ENCODE measurements around the gene RBX1. TPM values are rescaled to one million over a fixed set of nuclear protein-coding genes. Genes with fewer than 3 reads are reported as not detected.

RBX1 gene
- total RNA-seq, 3 donors from 2014 or later, result 29.3 to 40.7 (median 38.2) TPM

DNA sequence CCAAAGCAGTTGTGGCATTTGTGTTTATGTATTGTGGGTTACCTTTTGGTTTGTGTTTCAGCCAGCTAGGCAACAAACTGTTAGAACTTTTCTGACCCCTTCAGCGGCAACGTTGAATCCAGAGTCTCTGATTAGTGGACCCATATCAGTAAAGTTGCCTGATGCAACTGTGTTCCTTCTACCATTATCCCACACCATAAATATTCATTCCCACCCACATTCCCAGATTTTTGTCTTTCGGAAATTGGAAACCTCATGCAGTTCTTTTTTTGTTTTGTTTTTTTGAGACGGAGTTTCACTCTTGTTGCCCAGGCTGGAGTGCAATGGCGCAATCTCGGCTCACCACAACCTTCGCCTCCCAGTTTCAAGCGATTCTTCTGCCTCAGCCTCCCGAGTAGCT is 30.7 kb upstream of the RBX1 start:
- DNase-seq, result no peak
- Histone ChIP-seq H3K4me3 (no peak overlapping the region), H3K4me1 (ENCODE audit: low read depth) (peaks cover 4% of the 10 kb centered on the region), H3K36me3 (ENCODE audit: low read depth) (no peaks in the 10 kb centered on the region), H3K9me3 (no peaks in the 10 kb centered on the region)
- intact Hi-C loops (cut with DNase I, micrococcal nuclease), result loop anchor here in 1 of 2 donors (10.0 kb wide), 1 partner anchor 204 kb away; no protein-coding TSS in a partner anchor
- TF ChIP-seq, protein P1, sequence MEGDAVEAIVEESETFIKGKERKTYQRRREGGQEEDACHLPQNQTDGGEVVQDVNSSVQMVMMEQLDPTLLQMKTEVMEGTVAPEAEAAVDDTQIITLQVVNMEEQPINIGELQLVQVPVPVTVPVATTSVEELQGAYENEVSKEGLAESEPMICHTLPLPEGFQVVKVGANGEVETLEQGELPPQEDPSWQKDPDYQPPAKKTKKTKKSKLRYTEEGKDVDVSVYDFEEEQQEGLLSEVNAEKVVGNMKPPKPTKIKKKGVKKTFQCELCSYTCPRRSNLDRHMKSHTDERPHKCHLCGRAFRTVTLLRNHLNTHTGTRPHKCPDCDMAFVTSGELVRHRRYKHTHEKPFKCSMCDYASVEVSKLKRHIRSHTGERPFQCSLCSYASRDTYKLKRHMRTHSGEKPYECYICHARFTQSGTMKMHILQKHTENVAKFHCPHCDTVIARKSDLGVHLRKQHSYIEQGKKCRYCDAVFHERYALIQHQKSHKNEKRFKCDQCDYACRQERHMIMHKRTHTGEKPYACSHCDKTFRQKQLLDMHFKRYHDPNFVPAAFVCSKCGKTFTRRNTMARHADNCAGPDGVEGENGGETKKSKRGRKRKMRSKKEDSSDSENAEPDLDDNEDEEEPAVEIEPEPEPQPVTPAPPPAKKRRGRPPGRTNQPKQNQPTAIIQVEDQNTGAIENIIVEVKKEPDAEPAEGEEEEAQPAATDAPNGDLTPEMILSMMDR (IDR thresholded peaks at IDR 0.05), result no peak
- ATAC-seq, result no peak

DNA sequence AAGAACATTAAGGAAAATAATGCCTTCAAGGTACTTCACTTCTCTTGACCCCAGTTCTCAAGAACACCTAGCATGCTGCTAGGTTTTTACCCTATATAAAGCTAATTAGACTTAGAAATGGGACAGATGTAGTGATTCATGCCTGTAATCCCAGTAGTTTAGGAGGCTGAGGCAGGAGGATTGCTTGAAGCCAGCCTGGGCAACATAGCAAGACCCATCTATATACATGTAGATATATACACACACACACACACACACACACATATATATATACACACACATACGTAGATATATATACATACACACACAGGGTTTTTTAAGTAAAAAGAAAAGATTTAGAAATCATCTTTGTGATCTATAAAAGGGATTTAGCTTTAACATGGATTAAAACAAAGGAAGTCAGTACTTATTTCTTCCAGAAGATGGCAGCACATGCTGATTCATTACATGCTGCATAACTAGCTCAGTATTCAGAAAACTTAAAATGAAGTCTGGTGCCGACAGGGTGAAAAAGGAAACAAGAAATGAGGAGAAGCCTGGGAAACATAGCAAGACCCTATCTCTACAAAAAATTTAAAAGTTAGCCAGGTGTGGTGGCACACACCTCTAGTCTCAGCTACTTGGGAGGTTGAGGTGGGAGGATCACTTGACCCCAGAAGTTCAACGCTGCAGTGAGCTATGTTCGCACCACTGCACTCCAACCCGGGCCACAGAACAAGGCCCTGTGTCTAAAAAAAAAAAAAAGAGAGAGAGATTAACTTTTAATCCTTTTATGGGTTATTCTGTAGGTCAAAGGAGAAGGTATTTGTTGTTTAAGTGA is 28.5 kb upstream of the RBX1 start:
- Histone ChIP-seq H3K36me3 (ENCODE audit: low read depth) (no peaks in the 10 kb centered on the region), H3K4me1 (ENCODE audit: low read depth) (peaks cover 4% of the 10 kb centered on the region), H3K4me3 (no peak overlapping the region), H3K9me3 (no peaks in the 10 kb centered on the region)
- TF ChIP-seq, protein P1 (IDR thresholded peaks at IDR 0.05), result peak; percentile 29
- DNase-seq (peak in 1 of 3 donors; percentile 62), ATAC-seq (peak; percentile 88)
- intact Hi-C loops (cut with DNase I, micrococcal nuclease), result loop anchor here in 1 of 2 donors (10.0 kb wide), 1 partner anchor 202 kb away; no protein-coding TSS in a partner anchor

DNA sequence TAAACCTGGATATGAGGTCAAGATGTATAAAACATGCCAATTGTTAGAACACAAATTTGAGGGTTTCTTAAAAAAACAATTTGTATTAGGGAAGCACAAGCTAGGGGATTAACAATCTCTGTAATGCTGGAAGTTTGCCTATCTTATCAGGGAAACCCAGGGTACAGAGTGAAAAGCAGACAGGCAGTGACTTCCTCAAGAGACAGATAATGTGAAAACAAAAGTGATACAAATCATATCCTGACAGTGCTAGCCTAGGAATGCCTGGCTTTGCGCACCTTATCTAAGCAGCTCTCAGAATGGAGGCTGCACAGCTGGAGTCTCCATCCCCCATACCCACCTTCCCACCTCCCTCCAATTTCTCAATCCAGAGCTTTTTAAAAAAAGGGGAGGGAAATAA is 22.5 kb upstream of the RBX1 start:
- H3K4me3 ChIP-seq, result no peak overlapping the region
- H3K36me3 ChIP-seq (ENCODE audit: low read depth), result no peaks in the 10 kb centered on the region
- no peak for DNase-seq
- no peaks in the 10 kb centered on the region for H3K4me1 ChIP-seq (ENCODE audit: low read depth)
- intact Hi-C loops (cut with DNase I, micrococcal nuclease), result loop anchor here in 1 of 2 donors (10.0 kb wide), 1 partner anchor 196 kb away; no protein-coding TSS in a partner anchor
- no peak for ATAC-seq
- no peaks in the 10 kb centered on the region for H3K9me3 ChIP-seq
- TF ChIP-seq, protein P1 (IDR thresholded peaks at IDR 0.05), result no peak

DNA sequence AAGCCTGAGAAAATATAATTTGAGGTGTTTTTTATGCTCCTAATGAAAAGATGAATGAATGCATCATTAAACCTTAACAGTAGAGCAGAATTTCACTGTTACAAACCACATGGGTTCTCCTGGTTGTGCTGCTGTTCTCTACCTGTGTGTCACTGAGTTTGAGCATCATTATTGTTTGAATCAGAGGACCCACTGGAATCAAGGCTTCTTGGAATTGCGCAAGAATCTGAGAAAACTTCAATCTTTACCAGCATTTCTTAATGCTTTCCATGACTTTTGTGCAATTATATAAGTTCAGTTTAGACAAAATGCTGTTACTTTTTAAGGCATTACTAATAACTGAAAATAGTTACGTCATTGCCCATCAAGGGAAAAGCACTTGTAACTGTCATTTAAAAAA is 18.8 kb upstream of the RBX1 start:
- Histone ChIP-seq H3K4me3 (no peak overlapping the region), H3K9me3 (no peaks in the 10 kb centered on the region), H3K36me3 (ENCODE audit: low read depth) (no peaks in the 10 kb centered on the region), H3K4me1 (ENCODE audit: low read depth) (no peaks in the 10 kb centered on the region)
- DNase-seq (no peak), ATAC-seq (no peak)
- TF ChIP-seq, protein P1 (IDR thresholded peaks at IDR 0.05), result no peak
- intact Hi-C loops (cut with DNase I, micrococcal nuclease), result no loop called here

DNA sequence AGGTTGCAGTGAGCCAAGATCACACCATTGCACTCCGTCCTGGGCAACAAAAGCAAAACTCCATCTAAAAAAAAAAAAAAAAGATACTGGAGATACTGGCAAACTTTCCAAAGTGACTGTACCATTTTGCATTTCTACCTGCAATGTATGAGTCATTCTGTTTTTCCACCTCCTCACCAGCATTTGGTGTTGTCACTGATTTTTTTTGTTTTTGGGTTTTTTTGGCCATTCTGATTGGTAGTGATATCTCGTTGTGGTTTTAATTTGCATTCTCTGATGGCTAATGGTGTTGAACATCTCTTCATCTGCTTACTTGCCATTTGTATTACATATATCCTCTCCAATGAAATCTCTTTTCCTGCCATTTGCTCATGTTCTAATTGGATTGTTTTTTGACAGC is 12.0 kb upstream of the RBX1 start:
- intact Hi-C loops (cut with DNase I, micrococcal nuclease), result no loop called here
- TF ChIP-seq, protein P1 (IDR thresholded peaks at IDR 0.05), result no peak
- DNase-seq (no peak), ATAC-seq (no peak)
- H3K9me3 ChIP-seq, result no peaks in the 10 kb centered on the region
- no peaks in the 10 kb centered on the region for H3K36me3 ChIP-seq (ENCODE audit: low read depth)
- no peaks in the 10 kb centered on the region for H3K4me1 ChIP-seq (ENCODE audit: low read depth)
- H3K4me3 ChIP-seq, result no peak overlapping the region

Measured in mucosa of descending colon (tissue), 3 donors.